GM21576 (cell line): ENCODE measurements around the gene RPP38.

ENCODE experiments used
- ATAC-seq: cut with Tn5 transposase; IDR thresholded peaks from one replicate; pipeline ENCODE4 v1.9.1; 2021; ENCODE audit warnings: mild to moderate bottlenecking, moderate library complexity; ENCODE audit not compliant: unreplicated experiment

RPP38 gene

DNA sequence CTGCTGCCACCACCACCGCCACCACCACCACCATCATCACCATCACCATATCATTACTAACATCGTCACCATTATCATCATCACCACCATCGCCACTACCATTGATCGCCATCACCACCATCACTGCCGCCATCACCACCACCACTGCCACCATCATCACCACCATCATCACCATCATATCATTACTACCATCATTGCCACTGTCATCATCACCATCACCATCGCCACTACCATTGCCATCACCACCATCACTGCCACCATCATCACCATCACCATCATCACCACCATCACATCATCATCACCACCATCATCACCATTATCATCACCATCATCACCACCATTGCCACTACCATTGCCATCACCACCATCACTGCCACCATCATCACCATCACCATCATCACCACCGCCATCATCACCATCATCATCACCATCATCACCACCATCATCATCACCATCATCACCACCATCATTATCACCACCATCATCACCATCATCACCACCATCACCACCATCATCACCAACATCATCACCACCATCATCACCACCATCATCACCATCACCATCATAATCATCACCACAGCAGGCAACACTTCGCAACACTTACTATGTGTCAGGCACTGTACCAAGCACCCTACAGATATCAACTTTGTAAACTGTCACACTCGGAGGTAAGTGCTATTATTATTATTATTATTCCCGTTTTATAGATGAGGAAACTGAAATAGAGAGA, 52.1 kb downstream of the RPP38 start:
- ATAC-seq: no peak

DNA sequence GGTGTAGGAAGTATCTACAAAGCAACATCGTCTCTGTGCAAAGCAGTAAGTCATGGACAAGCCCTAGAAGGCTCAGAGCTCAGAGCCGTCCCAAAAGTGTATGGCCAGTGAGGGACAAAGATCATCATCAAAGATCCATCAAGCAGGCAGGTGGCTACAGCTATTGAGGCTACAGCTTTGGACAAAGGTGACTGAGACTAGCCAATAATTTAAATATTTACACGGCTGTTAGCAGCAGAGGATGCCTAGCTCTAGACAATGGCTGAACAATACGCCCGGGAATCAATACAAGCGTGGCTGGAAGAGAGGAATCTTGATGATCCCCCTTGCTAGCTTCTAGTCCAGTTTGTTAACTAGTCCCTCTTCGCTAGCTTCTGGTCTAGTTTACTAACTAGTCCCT, 53.4 kb downstream of the RPP38 start:
- no peak for ATAC-seq

DNA sequence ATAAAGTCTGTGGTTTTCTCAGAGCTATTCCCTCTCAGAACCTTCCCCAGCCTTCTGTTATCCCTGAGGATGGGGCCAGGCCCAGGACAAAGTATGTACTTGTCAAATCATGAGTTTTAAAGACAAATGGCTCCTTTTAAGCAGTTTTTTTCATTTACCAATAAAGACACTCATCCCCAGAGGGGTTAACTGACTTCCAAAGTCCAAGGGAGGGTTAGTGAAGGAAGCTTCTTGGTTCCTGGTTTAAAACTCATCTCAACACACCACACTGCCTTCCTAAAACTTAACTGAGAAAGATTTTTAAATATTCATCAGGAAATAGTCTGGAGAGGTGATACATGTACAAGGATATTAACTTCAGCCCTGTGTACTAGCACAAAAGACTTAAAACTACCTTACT, 55.4 kb downstream of the RPP38 start:
- no peak for ATAC-seq
